Peyer's patch (tissue), 4 donors: ENCODE measurements around the gene TRAF2.
A peak's percentile ranks its signal among the peaks of the same experiment; 100 is the strongest.

Experiments used
- CTCF ChIP-seq, 6 experiments: fragments of 450-650 bp in 4 of 6; fragments of 200-600 bp in 2 of 6; sonication (generic) in 1 of 6; IDR thresholded peaks; one replicate each; pipeline ENCODE4 v1.5.1; 2017 to 2019; ENCODE audit warnings: antibody characterized with exemption in 6 of 6, mild to moderate bottlenecking in 3 of 6, moderate library complexity in 1 of 6
- POLR2A ChIP-seq, 2 donors: fragments of 450-650 bp; IDR thresholded peaks; one replicate each; pipeline ENCODE4 v1.5.1; 2017; ENCODE audit warnings: antibody characterized with exemption in 2 of 2, mild to moderate bottlenecking in 2 of 2, moderate library complexity in 2 of 2

GRCh38 chr9:136943291-136944211 is 57.2 kb downstream of the TRAF2 start:
- peak in 1 of 6 experiments; percentile 1 for TF ChIP-seq CTCF (IDR thresholded peaks at IDR 0.05)
- TF ChIP-seq POLR2A (IDR thresholded peaks at IDR 0.05) = no peak
